ENCODE results near the gene BACE2.

DNA sequence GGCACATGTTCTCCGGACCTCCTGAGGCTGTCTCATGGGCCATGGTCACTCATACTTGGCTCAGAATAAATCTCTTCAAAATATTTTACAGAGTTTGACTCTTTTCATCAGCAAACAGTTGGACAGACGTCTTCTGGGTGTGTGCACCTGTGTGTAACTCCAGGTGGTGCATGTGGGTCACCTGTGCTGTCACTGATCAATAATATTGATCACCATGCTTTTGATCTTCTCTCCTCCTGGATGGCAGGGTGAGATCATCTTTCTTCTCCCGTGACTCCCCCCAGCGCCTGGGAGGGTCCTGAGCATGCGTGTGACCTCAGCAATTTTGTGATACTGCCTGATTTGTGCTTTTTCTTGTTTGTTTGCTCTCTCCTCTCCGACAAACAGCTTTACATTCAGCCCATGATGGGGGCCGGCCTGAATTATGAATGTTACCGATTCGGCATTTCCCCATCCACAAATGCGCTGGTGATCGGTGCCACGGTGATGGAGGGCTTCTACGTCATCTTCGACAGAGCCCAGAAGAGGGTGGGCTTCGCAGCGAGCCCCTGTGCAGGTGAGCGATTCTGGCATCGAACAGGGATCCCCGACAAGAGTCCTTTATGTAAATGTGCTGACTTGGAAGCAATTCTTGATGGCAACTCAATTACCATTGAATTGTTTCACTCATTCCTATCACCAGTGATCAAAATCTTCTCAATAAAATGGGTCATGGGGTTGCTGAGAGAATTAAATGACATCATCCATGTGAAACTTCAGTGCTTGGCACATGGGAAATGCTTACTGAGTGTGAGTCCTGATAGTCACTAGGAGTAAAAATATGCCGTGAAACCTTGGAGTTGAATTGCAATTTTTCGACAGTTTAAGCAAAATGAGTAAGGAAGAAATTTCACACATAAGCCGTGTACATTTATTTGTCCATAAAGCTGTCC is 89.1 kb downstream of the BACE2 start:
- TF ChIP-seq, protein P1, sequence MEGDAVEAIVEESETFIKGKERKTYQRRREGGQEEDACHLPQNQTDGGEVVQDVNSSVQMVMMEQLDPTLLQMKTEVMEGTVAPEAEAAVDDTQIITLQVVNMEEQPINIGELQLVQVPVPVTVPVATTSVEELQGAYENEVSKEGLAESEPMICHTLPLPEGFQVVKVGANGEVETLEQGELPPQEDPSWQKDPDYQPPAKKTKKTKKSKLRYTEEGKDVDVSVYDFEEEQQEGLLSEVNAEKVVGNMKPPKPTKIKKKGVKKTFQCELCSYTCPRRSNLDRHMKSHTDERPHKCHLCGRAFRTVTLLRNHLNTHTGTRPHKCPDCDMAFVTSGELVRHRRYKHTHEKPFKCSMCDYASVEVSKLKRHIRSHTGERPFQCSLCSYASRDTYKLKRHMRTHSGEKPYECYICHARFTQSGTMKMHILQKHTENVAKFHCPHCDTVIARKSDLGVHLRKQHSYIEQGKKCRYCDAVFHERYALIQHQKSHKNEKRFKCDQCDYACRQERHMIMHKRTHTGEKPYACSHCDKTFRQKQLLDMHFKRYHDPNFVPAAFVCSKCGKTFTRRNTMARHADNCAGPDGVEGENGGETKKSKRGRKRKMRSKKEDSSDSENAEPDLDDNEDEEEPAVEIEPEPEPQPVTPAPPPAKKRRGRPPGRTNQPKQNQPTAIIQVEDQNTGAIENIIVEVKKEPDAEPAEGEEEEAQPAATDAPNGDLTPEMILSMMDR (IDR thresholded peaks at IDR 0.05; ENCODE audit: insufficient read depth, low read length, poor library complexity, severe bottlenecking), result no peak
- no peak for TF ChIP-seq EZH2phosphoT487 (conservative IDR thresholded peaks at IDR 0.05; ENCODE audit: low read length)
